ENCODE data around the gene OSBP2. TPM values are rescaled to one million over a fixed set of nuclear protein-coding genes. Genes with fewer than 3 reads are reported as not detected.
"Not testable (repeated sequence)": the region's sequence is repeated elsewhere in the genome, so short reads cannot be mapped to it uniquely, and the experiment has no call there.

OSBP2 gene
- total and polyA plus RNA-seq, 5 donors = 4.1 to 12.3 (median 7.8) TPM

DNA sequence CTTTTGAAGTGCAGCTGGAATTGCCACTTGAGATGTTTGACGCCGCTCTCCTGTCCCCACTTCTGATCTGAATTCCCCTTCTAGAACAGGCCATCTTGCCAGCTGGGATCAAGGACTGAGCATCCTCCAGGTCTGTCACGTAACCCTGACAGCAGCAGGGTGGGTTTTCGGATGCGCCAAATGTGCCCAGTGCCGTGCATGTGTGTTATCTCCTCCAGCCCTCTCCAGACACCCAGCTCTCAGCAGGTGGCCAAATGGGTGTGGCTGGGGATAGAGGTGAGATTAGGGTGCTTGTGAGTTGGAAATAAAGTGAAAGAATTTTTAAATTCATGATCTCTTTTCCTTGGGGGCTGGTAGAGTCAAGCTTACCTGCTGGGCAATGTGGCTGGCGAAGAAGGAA, 3.3 kb downstream of the OSBP2 start:
- H3K27ac ChIP-seq (ENCODE audit: low read length) = no peak overlapping the region

DNA sequence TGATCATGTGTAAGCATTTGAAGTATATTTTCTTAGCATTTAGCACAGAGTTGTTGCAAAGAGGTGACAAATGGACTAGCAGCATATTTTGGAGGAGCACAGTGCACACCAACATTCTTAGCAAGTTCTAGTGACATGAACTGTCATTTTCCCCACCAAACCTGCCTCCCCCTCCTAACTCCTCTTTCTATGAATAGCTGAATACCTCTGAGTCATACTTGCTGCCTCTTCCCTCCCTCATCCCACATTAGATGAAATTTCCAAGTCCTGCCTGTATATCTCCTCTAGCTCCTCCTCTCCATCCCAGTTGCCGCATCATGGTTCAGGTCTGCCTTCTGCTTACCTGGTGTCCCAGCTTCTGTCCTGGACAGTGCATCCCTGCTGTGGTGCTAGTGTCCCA, 7.2 kb downstream of the OSBP2 start:
- no peak for ATAC-seq
- no peaks in the 10 kb centered on the region for H3K9me3 ChIP-seq (ENCODE audit: control insufficient read depth, low read length)
- intact Hi-C loops (cut with DNase I) = no loop called here
- H3K27me3 ChIP-seq (ENCODE audit: control insufficient read depth, insufficient read depth) = no peaks in the 10 kb centered on the region
- 92% methylated on average over 1 of the region's 1 CpG for WGBS
- no peak for DNase-seq
- no peaks in the 10 kb centered on the region for H3K4me1 ChIP-seq (ENCODE audit: control insufficient read depth, insufficient read depth, low read length)
- no peak overlapping the region for H3K27ac ChIP-seq (ENCODE audit: low read length)
- no peak overlapping the region for H3K4me3 ChIP-seq (ENCODE audit: low read length)

More for the DNA sequence above, 3.3 kb downstream of the OSBP2 start:
- ATAC-seq (no peak), DNase-seq (no peak)
- intact Hi-C loops (cut with DNase I) = loop anchor here in 1 of 4 donors (10.0 kb wide), 2 partner anchors 53 to 57 kb away; no protein-coding TSS in a partner anchor
- Histone ChIP-seq H3K4me3 (ENCODE audit: low read length) (no peak overlapping the region), H3K27me3 (ENCODE audit: control insufficient read depth, insufficient read depth) (no peaks in the 10 kb centered on the region), H3K4me1 (ENCODE audit: control insufficient read depth, insufficient read depth, low read length) (no peaks in the 10 kb centered on the region), H3K9me3 (ENCODE audit: control insufficient read depth, low read length) (no peaks in the 10 kb centered on the region)
- 88% methylated on average over 7 of the region's 7 CpGs for WGBS

DNA sequence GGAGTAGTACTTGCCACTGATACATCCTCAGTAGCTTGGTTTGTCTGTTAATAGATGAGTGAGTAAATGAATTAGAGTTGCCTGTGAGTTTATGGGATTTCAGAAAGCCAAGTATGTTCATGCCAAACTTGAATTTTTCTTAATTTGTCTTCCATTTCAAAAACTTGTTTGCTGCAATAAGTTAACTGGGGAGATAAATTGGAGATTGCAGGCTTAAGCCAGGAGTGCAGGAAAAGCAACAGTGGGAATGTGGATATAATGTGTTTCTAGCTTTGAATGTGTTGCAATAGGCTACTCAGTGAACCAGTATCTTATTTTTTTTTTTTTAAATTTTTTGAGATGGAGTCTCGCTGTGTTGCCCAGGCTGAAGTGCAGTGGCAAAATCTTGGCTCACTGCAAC, 8.2 kb downstream of the OSBP2 start:
- ATAC-seq (no peak), DNase-seq (no peak)
- H3K9me3 ChIP-seq (ENCODE audit: control insufficient read depth, low read length) = no peaks in the 10 kb centered on the region
- no peaks in the 10 kb centered on the region for H3K27me3 ChIP-seq (ENCODE audit: control insufficient read depth, insufficient read depth)
- H3K4me3 ChIP-seq (ENCODE audit: low read length) = no peak overlapping the region
- intact Hi-C loops (cut with DNase I) = no loop called here
- 94% methylated on average over 1 of the region's 1 CpG for WGBS
- no peaks in the 10 kb centered on the region for H3K4me1 ChIP-seq (ENCODE audit: control insufficient read depth, insufficient read depth, low read length)
- no peak overlapping the region for H3K27ac ChIP-seq (ENCODE audit: low read length)

DNA sequence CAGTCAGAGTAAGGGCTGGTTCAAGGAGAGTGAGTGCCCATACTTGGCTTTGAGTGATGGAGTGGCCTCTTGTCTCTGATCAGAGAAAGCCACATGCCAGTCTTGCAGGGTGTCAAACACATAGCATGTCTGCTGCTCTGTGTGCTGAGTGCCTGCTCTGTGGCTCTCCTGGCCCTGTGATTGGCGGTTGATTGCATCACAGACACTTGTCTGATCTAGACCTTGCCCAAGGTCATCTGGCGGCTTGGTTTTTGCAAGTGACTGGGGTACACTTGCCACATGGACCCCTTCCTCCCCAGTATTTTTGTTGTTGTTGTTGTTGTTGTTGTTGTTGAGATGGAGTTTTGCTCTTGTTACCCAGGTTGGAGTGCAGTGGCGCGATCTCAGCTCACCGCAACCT, 10.3 kb downstream of the OSBP2 start:
- no peak overlapping the region for H3K4me3 ChIP-seq (ENCODE audit: low read length)
- no peak overlapping the region for H3K27ac ChIP-seq (ENCODE audit: low read length)
- no peaks in the 10 kb centered on the region for H3K9me3 ChIP-seq (ENCODE audit: control insufficient read depth, low read length)
- DNase-seq (no peak), ATAC-seq (no peak)
- intact Hi-C loops (cut with DNase I) = no loop called here
- H3K27me3 ChIP-seq (ENCODE audit: control insufficient read depth, insufficient read depth) = no peaks in the 10 kb centered on the region
- no peaks in the 10 kb centered on the region for H3K4me1 ChIP-seq (ENCODE audit: control insufficient read depth, insufficient read depth, low read length)
- WGBS = 95% methylated on average over 5 of the region's 5 CpGs

DNA sequence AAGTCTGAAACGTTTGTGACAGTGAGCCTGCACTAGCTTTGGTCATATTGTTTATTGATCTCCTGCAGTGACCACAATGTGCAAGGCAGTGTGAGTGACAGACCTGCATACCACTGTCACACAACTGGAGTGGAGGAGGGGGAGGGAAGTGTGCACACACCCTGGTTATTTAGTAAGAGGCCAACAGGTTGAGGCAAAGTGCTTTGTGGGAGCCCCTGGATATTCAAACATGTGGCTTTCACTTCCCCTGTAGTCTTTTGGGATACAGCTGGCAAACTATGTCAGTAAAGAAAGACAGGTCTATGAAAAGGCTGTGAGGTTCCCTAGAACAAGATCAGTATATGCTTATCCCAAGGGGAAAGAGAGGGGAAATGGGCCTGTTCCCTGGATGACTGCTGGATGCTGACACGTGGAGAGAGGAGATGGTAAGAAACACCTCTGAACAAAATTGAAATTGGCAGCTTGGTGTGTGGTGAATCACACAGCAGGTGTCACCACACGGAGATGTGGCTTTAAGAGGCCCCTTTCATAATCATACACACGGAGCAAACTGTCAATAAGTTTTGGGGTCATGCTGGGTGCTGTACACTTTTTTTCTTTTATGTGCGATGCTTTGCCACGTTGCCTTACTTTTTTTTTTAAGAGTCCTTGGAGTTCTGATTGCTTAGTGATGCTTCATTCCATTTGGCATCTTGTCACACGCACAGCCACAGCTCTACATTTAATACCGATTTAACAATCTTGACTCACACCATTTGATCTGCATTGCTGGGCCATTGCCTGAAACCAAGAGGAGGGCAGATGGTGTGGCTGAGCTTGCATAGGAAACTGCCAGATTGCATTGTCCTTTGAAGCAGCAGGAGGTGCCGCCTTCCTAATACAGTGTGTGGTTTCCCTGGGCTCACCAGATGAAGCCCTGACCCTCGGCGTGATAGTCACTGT, 11.3 kb downstream of the OSBP2 start:
- H3K27me3 ChIP-seq (ENCODE audit: control insufficient read depth, insufficient read depth) = no peaks in the 10 kb centered on the region
- H3K4me3 ChIP-seq (ENCODE audit: low read length) = no peak overlapping the region
- DNase-seq (no peak), ATAC-seq (no peak)
- H3K4me1 ChIP-seq (ENCODE audit: control insufficient read depth, insufficient read depth, low read length) = no peaks in the 10 kb centered on the region
- no peak overlapping the region for H3K27ac ChIP-seq (ENCODE audit: low read length)
- intact Hi-C loops (cut with DNase I) = no loop called here
- H3K9me3 ChIP-seq (ENCODE audit: control insufficient read depth, low read length) = no peaks in the 10 kb centered on the region
- WGBS = 48% methylated on average over 11 of the region's 11 CpGs

DNA sequence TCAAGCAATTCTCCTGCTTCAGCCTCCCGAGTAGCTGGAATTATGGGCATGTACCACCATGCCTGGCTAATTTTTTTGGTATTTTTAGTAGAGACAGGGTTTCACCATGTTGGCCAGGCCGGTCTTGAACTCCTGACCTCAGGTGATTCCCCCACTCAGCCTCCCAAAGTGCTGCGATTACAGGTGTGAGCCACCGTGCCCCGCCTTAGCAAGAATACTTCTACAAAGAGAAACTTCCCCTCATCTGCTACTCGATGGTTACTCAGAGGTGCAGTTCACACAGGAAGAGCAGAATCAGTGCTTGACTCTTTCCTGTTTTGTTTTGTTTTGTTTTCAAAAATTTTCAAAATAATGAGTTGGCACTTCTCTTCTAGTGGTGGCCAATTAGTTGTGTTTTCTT, 15.3 kb downstream of the OSBP2 start:
- ATAC-seq; H3K4me3 ChIP-seq (ENCODE audit: low read length); H3K27ac ChIP-seq (ENCODE audit: low read length); DNase-seq; H3K4me1 ChIP-seq (ENCODE audit: control insufficient read depth, insufficient read depth, low read length); H3K27me3 ChIP-seq (ENCODE audit: control insufficient read depth, insufficient read depth); intact Hi-C loops (cut with DNase I); H3K9me3 ChIP-seq (ENCODE audit: control insufficient read depth, low read length): not testable (repeated sequence)
- WGBS = 85% methylated on average over 6 of the region's 6 CpGs

DNA sequence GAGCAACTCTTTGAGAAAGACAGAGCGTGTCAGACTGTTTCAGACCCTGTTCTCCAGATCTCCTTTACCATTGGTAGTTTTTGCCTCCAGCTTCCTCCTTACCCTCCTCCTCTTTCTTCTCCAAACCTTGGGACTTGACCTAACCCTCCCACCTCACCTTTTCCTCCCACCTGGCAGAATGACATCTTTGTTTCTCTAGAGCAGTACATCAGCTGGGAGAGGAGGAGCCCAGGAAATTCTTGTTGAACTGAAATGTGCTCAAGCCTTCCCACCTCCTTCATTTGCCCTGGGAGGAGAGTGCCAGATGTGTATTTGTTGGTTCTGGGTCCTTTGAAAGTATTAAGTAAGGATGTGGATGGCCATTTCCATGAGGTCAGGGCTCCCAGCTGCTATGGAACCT, 17.4 kb downstream of the OSBP2 start:
- ATAC-seq (no peak), DNase-seq (no peak)
- H3K9me3 ChIP-seq (ENCODE audit: control insufficient read depth, low read length) = no peaks in the 10 kb centered on the region
- no peaks in the 10 kb centered on the region for H3K4me1 ChIP-seq (ENCODE audit: control insufficient read depth, insufficient read depth, low read length)
- 91% methylated on average over 1 of the region's 1 CpG for WGBS
- no peak overlapping the region for H3K27ac ChIP-seq (ENCODE audit: low read length)
- intact Hi-C loops (cut with DNase I) = no loop called here
- H3K4me3 ChIP-seq (ENCODE audit: low read length) = no peak overlapping the region
- H3K27me3 ChIP-seq (ENCODE audit: control insufficient read depth, insufficient read depth) = no peaks in the 10 kb centered on the region

DNA sequence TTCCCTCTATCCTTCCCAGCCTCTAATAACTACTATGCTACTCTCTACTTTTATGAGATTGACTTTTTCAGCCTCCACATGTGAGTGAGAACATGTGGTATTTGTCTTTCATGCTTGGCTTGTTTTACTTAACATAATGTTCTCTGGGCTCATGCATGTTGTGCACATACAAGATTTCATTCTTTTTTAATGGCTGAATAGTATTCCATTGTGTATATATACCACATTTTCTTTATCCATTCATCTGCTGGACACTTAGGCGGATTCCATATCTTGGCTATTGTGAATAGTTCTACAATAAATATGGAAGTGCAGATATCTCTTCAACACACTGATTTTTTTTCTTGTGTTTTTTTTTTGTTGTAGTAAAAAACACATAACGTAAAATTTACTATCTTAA, 19.4 kb downstream of the OSBP2 start:
- 95% methylated on average over 2 of the region's 2 CpGs for WGBS
- intact Hi-C loops (cut with DNase I) = no loop called here
- Histone ChIP-seq H3K4me1 (ENCODE audit: control insufficient read depth, insufficient read depth, low read length) (peaks cover 3% of the 10 kb centered on the region), H3K27me3 (ENCODE audit: control insufficient read depth, insufficient read depth) (no peaks in the 10 kb centered on the region), H3K4me3 (ENCODE audit: low read length) (no peak overlapping the region), H3K9me3 (ENCODE audit: control insufficient read depth, low read length) (no peaks in the 10 kb centered on the region), H3K27ac (ENCODE audit: low read length) (no peak overlapping the region)
- DNase-seq (no peak), ATAC-seq (no peak)

DNA sequence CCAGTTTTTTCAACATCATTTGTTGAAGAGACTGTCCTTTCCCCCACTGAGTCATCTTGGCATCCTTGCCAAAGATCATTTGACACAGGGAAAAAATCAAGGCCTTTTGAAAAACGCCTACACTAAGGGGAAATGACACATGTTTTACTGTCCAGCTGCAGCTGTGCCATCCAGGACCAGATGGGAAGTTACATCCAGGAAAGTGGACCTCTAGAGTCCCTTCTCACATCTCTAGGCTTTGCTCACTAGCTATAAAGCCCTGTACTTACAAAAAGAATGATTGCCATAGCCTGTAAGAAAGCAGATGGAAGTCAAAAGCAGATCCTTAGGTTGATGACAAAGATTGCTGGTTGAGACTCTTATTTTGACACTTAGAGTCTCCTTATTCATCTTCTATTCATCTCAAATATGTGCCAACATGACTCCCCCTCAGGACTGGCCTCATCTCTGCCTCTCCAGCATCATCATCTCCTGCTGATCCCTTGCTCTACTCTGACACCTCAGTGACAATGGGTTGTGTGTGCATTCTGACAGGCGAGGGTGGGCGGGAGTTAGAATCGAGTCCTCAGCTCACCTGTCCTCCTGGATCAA, 22.8 kb downstream of the OSBP2 start:
- H3K27ac ChIP-seq (ENCODE audit: low read length) = no peak overlapping the region
- no peak overlapping the region for H3K4me3 ChIP-seq (ENCODE audit: low read length)
- intact Hi-C loops (cut with DNase I) = no loop called here
- peaks cover 3% of the 10 kb centered on the region for H3K4me1 ChIP-seq (ENCODE audit: control insufficient read depth, insufficient read depth, low read length)
- whole genome bisulfite sequencing = 66% methylated on average over 4 of the region's 4 CpGs
- DNase-seq (no peak), ATAC-seq (peak; percentile 18 to 29)
- no peaks in the 10 kb centered on the region for H3K9me3 ChIP-seq (ENCODE audit: control insufficient read depth, low read length)
- H3K27me3 ChIP-seq (ENCODE audit: control insufficient read depth, insufficient read depth) = no peaks in the 10 kb centered on the region

DNA sequence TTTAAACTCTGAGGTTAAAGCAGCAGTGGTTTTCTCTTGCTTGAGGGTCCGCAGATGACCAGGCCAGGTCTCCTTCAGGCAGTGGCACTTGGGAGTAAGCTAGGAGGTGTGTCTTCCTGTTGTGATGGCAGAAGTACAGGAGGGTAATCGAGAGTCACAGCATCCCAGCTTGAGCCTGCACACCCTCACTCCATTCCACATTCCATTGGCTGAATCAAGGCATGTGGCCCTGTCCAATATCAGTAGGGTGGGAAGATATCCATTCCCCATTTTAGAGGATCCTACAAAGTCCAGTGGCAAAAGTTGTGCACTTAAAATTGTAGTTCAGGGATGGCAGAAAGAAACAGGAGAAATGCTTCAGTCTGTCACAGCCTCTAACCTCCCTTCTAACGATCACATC, 23.3 kb downstream of the OSBP2 start:
- Histone ChIP-seq H3K4me1 (ENCODE audit: control insufficient read depth, insufficient read depth, low read length) (peaks cover 3% of the 10 kb centered on the region), H3K27ac (ENCODE audit: low read length) (no peak overlapping the region), H3K4me3 (ENCODE audit: low read length) (no peak overlapping the region), H3K9me3 (ENCODE audit: control insufficient read depth, low read length) (no peaks in the 10 kb centered on the region), H3K27me3 (ENCODE audit: control insufficient read depth, insufficient read depth) (no peaks in the 10 kb centered on the region)
- 69% methylated on average over 3 of the region's 3 CpGs for WGBS
- no peak for DNase-seq
- no peak for ATAC-seq
- intact Hi-C loops (cut with DNase I) = no loop called here

DNA sequence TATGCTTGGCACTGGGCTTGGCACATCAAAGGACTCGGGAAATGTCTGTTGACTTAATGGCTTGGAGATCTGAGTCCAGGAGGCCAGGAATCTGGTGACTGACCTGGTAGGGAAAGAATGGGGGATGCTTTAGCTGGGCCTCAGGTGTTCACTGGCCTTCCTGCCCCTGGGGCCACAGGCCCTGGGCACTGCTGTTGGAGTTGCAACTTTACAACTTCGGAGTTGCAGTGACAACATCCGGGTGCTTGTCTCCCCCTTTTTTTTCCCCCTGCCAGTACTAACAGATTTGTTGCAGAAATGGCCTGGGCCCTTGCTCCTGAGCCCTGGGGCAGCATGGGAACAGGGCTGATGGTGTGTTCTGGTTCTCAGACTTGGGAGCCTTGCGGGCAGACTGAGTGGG, 23.8 kb downstream of the OSBP2 start:
- Histone ChIP-seq H3K27me3 (ENCODE audit: control insufficient read depth, insufficient read depth) (no peaks in the 10 kb centered on the region), H3K4me3 (ENCODE audit: low read length) (no peak overlapping the region), H3K9me3 (ENCODE audit: control insufficient read depth, low read length) (no peaks in the 10 kb centered on the region), H3K27ac (ENCODE audit: low read length) (no peak overlapping the region), H3K4me1 (ENCODE audit: control insufficient read depth, insufficient read depth, low read length) (peaks cover 3% of the 10 kb centered on the region)
- ATAC-seq = no peak
- no peak for DNase-seq
- intact Hi-C loops (cut with DNase I) = no loop called here
- 85% methylated on average over 4 of the region's 4 CpGs for WGBS

All from right cardiac atrium (tissue), 5 donors.